ENCODE results near the gene CCDC148. TPM values are rescaled to one million over a fixed set of nuclear protein-coding genes. Genes with fewer than 3 reads are reported as not detected.
"Not testable (repeated sequence)": the region's sequence is repeated elsewhere in the genome, so short reads cannot be mapped to it uniquely, and the experiment has no call there.

The CCDC148 gene
- total and polyA plus RNA-seq, 12 donors = 0.07 to 1.4 (median 0.66) TPM

GRCh38 chr2:158234497-158234896, 222.1 kb downstream of the CCDC148 start:
- 96% methylated on average over 1 of the region's 1 CpG for WGBS, 2 donors
- Histone ChIP-seq H3K36me3 (no peaks in the 10 kb centered on the region), H3K4me1 (no peaks in the 10 kb centered on the region), H3K9me3 (no peaks in the 10 kb centered on the region), H3K27ac (no peak overlapping the region), H3K27me3 (no peaks in the 10 kb centered on the region), H3K4me3 (no peak overlapping the region)
- no peak for ATAC-seq
- intact Hi-C loops (cut with DNase I) = no loop called here
- DNase-seq = no peak
- TF ChIP-seq CTCF (IDR thresholded peaks at IDR 0.05) = no peak

GRCh38 chr2:158232476-158232875, 224.1 kb downstream of the CCDC148 start:
- Histone ChIP-seq H3K9me3 (peaks cover 0 to 9% (median 0%) of the 10 kb centered on the region in 11 donors), H3K4me1 (peaks cover 0 to 5% (median 0%) of the 10 kb centered on the region in 9 donors), H3K36me3 (no peaks in the 10 kb centered on the region), H3K4me3 (no peak overlapping the region), H3K27ac (no peak overlapping the region), H3K27me3 (no peaks in the 10 kb centered on the region)
- no peak for DNase-seq
- ATAC-seq = no peak
- intact Hi-C loops (cut with DNase I) = no loop called here
- TF ChIP-seq CTCF (IDR thresholded peaks at IDR 0.05) = no peak
- WGBS, 2 donors = 65 to 78% methylated on average over 1 of the region's 1 CpG

DNA sequence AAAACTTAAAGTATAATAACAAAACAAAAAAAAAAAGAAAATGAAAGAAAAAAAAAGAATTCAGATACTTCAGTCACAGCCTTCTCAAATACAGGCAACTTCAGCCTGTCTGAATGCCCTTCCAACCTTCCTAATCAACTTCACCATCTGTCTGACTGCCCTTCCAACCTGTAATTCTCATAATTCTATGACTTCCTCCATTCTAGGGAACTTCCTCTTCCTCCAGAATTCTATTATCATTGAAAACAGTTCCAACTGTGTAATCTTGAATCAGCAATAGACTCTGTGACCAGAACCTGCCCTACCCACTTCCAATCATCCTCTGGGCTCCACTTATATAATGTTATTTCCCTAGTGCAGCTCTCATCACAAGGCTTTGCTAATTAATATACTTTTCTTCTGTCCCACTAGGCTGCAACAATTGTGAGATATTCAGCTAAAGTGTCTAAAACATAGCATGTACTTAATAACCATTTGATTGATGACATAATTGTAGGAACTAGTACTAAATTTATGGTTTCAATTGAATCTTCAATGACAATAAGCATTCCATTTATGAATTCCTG, 227.5 kb downstream of the CCDC148 start:
- Histone ChIP-seq H3K27ac (no peak overlapping the region), H3K4me1 (peaks cover 0 to 5% (median 0%) of the 10 kb centered on the region in 9 donors), H3K27me3 (no peaks in the 10 kb centered on the region), H3K36me3 (no peaks in the 10 kb centered on the region), H3K4me3 (no peak overlapping the region), H3K9me3 (peaks cover 0 to 9% (median 0%) of the 10 kb centered on the region in 11 donors)
- DNase-seq = no peak
- ATAC-seq = no peak
- TF ChIP-seq CTCF (IDR thresholded peaks at IDR 0.05) = no peak
- intact Hi-C loops (cut with DNase I) = no loop called here

DNA sequence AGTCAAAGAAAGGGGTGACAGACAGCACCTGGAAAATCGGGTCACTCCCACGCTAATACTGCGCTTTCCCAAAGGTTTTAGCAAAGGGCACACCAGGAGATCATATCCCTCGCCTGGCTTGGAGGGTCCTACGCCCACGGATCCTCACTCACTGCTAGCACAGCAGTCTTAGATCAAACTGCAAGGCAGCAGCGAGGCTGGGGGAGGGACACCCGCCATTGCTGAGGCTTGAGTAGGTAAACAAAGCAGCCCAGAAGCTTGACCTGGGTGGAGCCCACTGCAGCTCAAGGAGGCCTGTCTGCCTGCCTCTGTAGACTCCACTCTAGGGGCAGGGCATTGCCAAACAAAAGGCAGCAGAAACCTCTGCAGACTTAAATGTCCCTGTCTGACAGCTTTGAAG, 233.5 kb downstream of the CCDC148 start:
- H3K4me1 ChIP-seq; ATAC-seq; H3K27ac ChIP-seq; H3K9me3 ChIP-seq; intact Hi-C loops (cut with DNase I); H3K27me3 ChIP-seq; H3K36me3 ChIP-seq; H3K4me3 ChIP-seq; DNase-seq: not testable (repeated sequence)
- WGBS, 2 donors = 80 to 92% methylated on average over 8 of the region's 8 CpGs

Measured in heart right ventricle (tissue), 16 donors.